GM18507 (cell line): ENCODE data around the gene RABAC1.
A peak's percentile ranks its signal among the peaks of the same experiment; 100 is the strongest.

ENCODE experiments used
- DNase-seq: peaks from one replicate; pipeline ENCODE4 v3.0.0; 2011; ENCODE audit warnings: low read depth; ENCODE audit not compliant: insufficient read length; ENCODE audit errors: extremely low spot score
- FAIRE-seq: peaks from 2 replicates; lab custom pipeline; 2011; peaks lifted over from hg19 to GRCh38; lab: Jason Lieb, UNC

RABAC1 gene

GRCh38 chr19:41990615-41991014 is 31.5 kb upstream of the RABAC1 start:
- FAIRE-seq, result no peak

GRCh38 chr19:41990028-41990427 is 30.9 kb upstream of the RABAC1 start:
- FAIRE-seq, result no peak
- no peak for DNase-seq

More at GRCh38 chr19:41990615-41991014, 31.5 kb upstream of the RABAC1 start:
- DNase-seq, result no peak

GRCh38 chr19:41988947-41989346 is 29.8 kb upstream of the RABAC1 start:
- DNase-seq (no peak), FAIRE-seq (no peak)

GRCh38 chr19:41987141-41987860 is 28.2 kb upstream of the RABAC1 start:
- FAIRE-seq, result no peak
- no peak for DNase-seq

GRCh38 chr19:41984961-41985360 is 25.8 kb upstream of the RABAC1 start:
- FAIRE-seq (no peak), DNase-seq (no peak)

GRCh38 chr19:41981724-41982123 is 22.6 kb upstream of the RABAC1 start:
- no peak for FAIRE-seq
- no peak for DNase-seq

- DNase-seq (no peak), FAIRE-seq (no peak)
Observed at GRCh38 chr19:41978470-41978869, 19.3 kb upstream of the RABAC1 start.

- no peak for FAIRE-seq
- DNase-seq, result no peak
Observed at GRCh38 chr19:41977916-41978315, 18.8 kb upstream of the RABAC1 start.

- FAIRE-seq (no peak), DNase-seq (no peak)
Observed at GRCh38 chr19:41974652-41975051, 15.5 kb upstream of the RABAC1 start.

GRCh38 chr19:41971363-41971762 is 12.2 kb upstream of the RABAC1 start:
- FAIRE-seq (no peak), DNase-seq (no peak)

- DNase-seq, result no peak
- no peak for FAIRE-seq
Observed at GRCh38 chr19:41969772-41970458, 10.8 kb upstream of the RABAC1 start.

GRCh38 chr19:41968751-41969595 is 9.9 kb upstream of the RABAC1 start:
- no peak for FAIRE-seq
- no peak for DNase-seq

- DNase-seq, result no peak
- no peak for FAIRE-seq
Observed at GRCh38 chr19:41967054-41967783, 8.1 kb upstream of the RABAC1 start.

GRCh38 chr19:41965106-41965505 is 6.0 kb upstream of the RABAC1 start:
- FAIRE-seq (no peak), DNase-seq (no peak)

GRCh38 chr19:41960973-41961372 is 1.9 kb upstream of the RABAC1 start:
- FAIRE-seq (no peak), DNase-seq (no peak)

- DNase-seq, result peak; percentile 60
- peak; percentile 79 for FAIRE-seq
Observed at GRCh38 chr19:41958367-41959055, 610 bp downstream of the RABAC1 start.

- FAIRE-seq (peak; percentile 89), DNase-seq (peak; percentile 65)
Observed at GRCh38 chr19:41957838-41958366, 1.2 kb downstream of the RABAC1 start.

- FAIRE-seq (no peak), DNase-seq (no peak)
Observed at GRCh38 chr19:41957161-41957837, 1.8 kb downstream of the RABAC1 start.
